Measurements from ENCODE around the gene GALNT1.

DNA sequence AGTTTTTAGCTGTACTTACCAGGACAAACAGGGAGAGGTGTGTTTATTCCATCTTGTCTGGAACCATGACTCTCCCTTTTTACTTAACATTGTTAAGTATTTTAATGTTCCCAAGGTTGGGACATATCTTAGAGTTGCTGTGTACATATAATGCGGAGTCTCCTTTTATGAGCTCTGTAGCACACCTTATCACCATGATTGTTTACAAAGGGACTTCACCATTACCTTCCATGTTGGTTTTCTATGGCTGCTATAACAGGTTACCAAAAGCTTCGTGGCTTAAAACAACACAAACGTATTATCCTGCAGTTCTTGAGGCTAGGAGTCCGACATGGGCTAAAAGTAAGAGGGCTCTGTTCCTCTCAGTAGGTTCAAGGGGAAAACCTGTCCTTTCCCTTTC is 164.3 kb downstream of the GALNT1 start:
- no peak for TF ChIP-seq POLR2A (IDR thresholded peaks at IDR 0.05; ENCODE audit: low read length)
- TF ChIP-seq, protein P1, sequence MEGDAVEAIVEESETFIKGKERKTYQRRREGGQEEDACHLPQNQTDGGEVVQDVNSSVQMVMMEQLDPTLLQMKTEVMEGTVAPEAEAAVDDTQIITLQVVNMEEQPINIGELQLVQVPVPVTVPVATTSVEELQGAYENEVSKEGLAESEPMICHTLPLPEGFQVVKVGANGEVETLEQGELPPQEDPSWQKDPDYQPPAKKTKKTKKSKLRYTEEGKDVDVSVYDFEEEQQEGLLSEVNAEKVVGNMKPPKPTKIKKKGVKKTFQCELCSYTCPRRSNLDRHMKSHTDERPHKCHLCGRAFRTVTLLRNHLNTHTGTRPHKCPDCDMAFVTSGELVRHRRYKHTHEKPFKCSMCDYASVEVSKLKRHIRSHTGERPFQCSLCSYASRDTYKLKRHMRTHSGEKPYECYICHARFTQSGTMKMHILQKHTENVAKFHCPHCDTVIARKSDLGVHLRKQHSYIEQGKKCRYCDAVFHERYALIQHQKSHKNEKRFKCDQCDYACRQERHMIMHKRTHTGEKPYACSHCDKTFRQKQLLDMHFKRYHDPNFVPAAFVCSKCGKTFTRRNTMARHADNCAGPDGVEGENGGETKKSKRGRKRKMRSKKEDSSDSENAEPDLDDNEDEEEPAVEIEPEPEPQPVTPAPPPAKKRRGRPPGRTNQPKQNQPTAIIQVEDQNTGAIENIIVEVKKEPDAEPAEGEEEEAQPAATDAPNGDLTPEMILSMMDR (IDR thresholded peaks at IDR 0.05) = no peak
- no peak for TF ChIP-seq NFE2L2 (conservative IDR thresholded peaks at IDR 0.05; ENCODE audit: low read length)
- no peak for TF ChIP-seq JUN (IDR thresholded peaks at IDR 0.05)
- TF ChIP-seq, protein P2, sequence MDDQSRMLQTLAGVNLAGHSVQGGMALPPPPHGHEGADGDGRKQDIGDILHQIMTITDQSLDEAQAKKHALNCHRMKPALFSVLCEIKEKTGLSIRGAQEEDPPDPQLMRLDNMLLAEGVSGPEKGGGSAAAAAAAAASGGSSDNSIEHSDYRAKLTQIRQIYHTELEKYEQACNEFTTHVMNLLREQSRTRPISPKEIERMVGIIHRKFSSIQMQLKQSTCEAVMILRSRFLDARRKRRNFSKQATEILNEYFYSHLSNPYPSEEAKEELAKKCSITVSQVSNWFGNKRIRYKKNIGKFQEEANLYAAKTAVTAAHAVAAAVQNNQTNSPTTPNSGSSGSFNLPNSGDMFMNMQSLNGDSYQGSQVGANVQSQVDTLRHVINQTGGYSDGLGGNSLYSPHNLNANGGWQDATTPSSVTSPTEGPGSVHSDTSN (IDR thresholded peaks at IDR 0.05) = no peak
- TF ChIP-seq SREBF2 (IDR thresholded peaks at IDR 0.05) = no peak
- no peak for TF ChIP-seq CHD2 (IDR thresholded peaks at IDR 0.05; ENCODE audit: low read length, partially characterized antibody)
- TF ChIP-seq EP300 (IDR thresholded peaks at IDR 0.05) = no peak
- no peak for TF ChIP-seq HDAC2 (IDR thresholded peaks at IDR 0.05)
- TF ChIP-seq TP53 (CRISPR knock-in tag; IDR thresholded peaks at IDR 0.05) = no peak
- no peak for TF ChIP-seq GATA3 (IDR thresholded peaks at IDR 0.05; ENCODE audit: borderline replicate concordance)
- TF ChIP-seq CHD4 (IDR thresholded peaks at IDR 0.05; ENCODE audit: borderline replicate concordance) = no peak
